K562 (cell line): ENCODE results near the gene DCAF4L1. TPM values are rescaled to one million over a fixed set of nuclear protein-coding genes. Genes with fewer than 3 reads are reported as not detected.

ENCODE experiments used
- CEBPZ ChIP-seq: fragments of 150-350 bp; IDR thresholded peaks from 2 replicates; pipeline ENCODE4 v1.6.1; 2014; ENCODE audit warnings: low read depth, mild to moderate bottlenecking, low read length, borderline replicate concordance
- E2F6 ChIP-seq, 2 experiments: IDR thresholded peaks; 2 replicates each; pipeline ENCODE4 v1.6.1; 2011; ENCODE audit warnings: borderline replicate concordance in 1 of 2, control low read depth in 1 of 2, low read depth in 1 of 2, low read length in 1 of 2, mild to moderate bottlenecking in 1 of 2, mixed read lengths in 1 of 2, moderate library complexity in 1 of 2; ENCODE audit not compliant: insufficient read depth in 1 of 2, insufficient read length in 1 of 2, poor library complexity in 1 of 2, severe bottlenecking in 1 of 2; ENCODE audit errors: extremely low read depth in 1 of 2
- ERF ChIP-seq: fragments of 450-650 bp; formaldehyde crosslinking; IDR thresholded peaks from 2 replicates; pipeline ENCODE4 v1.4.0; 2020; ENCODE audit warnings: mild to moderate bottlenecking, mixed read lengths
- FOS ChIP-seq: IDR thresholded peaks from 3 replicates; pipeline ENCODE4 v1.6.1; 2011; ENCODE audit not compliant: insufficient read length; ENCODE audit errors: extremely low read depth
- FOSL1 ChIP-seq: fragments of 200-800 bp; sonication (Bioruptor generic); conservative IDR thresholded peaks from 2 replicates; pipeline ENCODE4 v1.6.1; 2016; ENCODE audit warnings: missing genetic modification characterization, missing compliant biosample characterization
- HLTF ChIP-seq: fragments of 450-650 bp; IDR thresholded peaks from 2 replicates; pipeline ENCODE4 v1.6.1; 2016
- LCOR ChIP-seq: sonication (generic); formaldehyde crosslinking; IDR thresholded peaks from 2 replicates; pipeline ENCODE4 v1.8.0; 2022; ENCODE audit warnings: mild to moderate bottlenecking, missing genetic modification reagents
- MTA3 ChIP-seq: fragments of 450-650 bp; formaldehyde crosslinking; IDR thresholded peaks from 2 replicates; pipeline ENCODE4 v1.6.1; 2017; ENCODE audit warnings: mild to moderate bottlenecking, borderline replicate concordance
- NUFIP1 ChIP-seq: fragments of 450-650 bp; IDR thresholded peaks from 2 replicates; pipeline ENCODE4 v1.6.1; 2018; ENCODE audit not compliant: partially characterized antibody
- POU5F1 ChIP-seq: fragments of 150-350 bp; IDR thresholded peaks from 2 replicates; pipeline ENCODE4 v1.6.1; 2014; ENCODE audit warnings: borderline replicate concordance, low read length, low read depth, mild to moderate bottlenecking; ENCODE audit not compliant: partially characterized antibody
- RNF2 ChIP-seq: sonication (generic); IDR thresholded peaks from 2 replicates; pipeline ENCODE4 v1.6.1; 2016
- RUNX1 ChIP-seq: sonication (generic); IDR thresholded peaks from 2 replicates; pipeline ENCODE4 v1.6.1; 2016; ENCODE audit warnings: antibody characterized with exemption, low read depth
- SAP30 ChIP-seq: fragments of 200-600 bp; sonication (generic); IDR thresholded peaks from 2 replicates; pipeline ENCODE4 v1.6.1; 2012; ENCODE audit warnings: borderline replicate concordance, low read depth, mild to moderate bottlenecking, moderate library complexity, low read length, control low read depth, inconsistent platforms; ENCODE audit not compliant: insufficient read depth, poor library complexity, severe bottlenecking
- SMARCC2 ChIP-seq: fragments of 450-650 bp; IDR thresholded peaks from 2 replicates; pipeline ENCODE4 v1.6.1; 2017; ENCODE audit warnings: antibody characterized with exemption, moderate library complexity, mild to moderate bottlenecking, low read depth
- SRF ChIP-seq, 2 experiments: fragments of 250-450, 450-650 bp in 1 of 2; sonication (Bioruptor Pico) in 1 of 2; sonication (generic) in 1 of 2; formaldehyde crosslinking; IDR thresholded peaks; 2 replicates each; pipeline versions ENCODE4 v1.5.0 to v1.5.1; 2020 to 2022; ENCODE audit warnings: mild to moderate bottlenecking in 1 of 2, missing genetic modification reagents in 1 of 2
- THAP7 ChIP-seq: fragments of 250-450 bp; sonication (Bioruptor Pico); IDR thresholded peaks from 2 replicates; pipeline ENCODE4 v1.5.0; 2021
- U2AF1 ChIP-seq: fragments of 200-400 bp; formaldehyde crosslinking; optimal IDR thresholded peaks from 2 replicates; pipeline ENCODE3; 2017; ENCODE audit warnings: mild to moderate bottlenecking, low read depth, low read length, moderate library complexity
- YBX1 ChIP-seq: fragments of 450-650 bp; IDR thresholded peaks from 2 replicates; pipeline ENCODE4 v1.7.1; 2016; ENCODE audit warnings: mild to moderate bottlenecking
- ZNF384 ChIP-seq: IDR thresholded peaks from 2 replicates; pipeline ENCODE4 v1.6.1; 2012; ENCODE audit warnings: low read depth, low read length, improper control_type of control experiment
- ZNF740 ChIP-seq, 3 experiments: fragments of 200-800 bp in 1 of 3; sonication (Bioruptor generic) in 1 of 3; sonication (generic) in 1 of 3; formaldehyde crosslinking in 1 of 3; IDR thresholded peaks; 2 replicates each; pipeline versions ENCODE4 v1.6.1 to v1.8.0; 2016 to 2022; ENCODE audit warnings: mild to moderate bottlenecking in 2 of 3, missing compliant biosample characterization in 2 of 3, missing genetic modification characterization in 2 of 3, missing genetic modification reagents in 1 of 3
- ZNF766 ChIP-seq: fragments of 200-800 bp; sonication (Bioruptor generic); conservative IDR thresholded peaks from 2 replicates; pipeline ENCODE4 v1.6.1; 2016; ENCODE audit warnings: missing genetic modification characterization, missing compliant biosample characterization
- polyA plus RNA-seq, 8 experiments: library from polyadenylated mRNA; depleted of rRNA in 4 of 8; stranded (reverse) in 5 of 8; unstranded in 3 of 8; fragments of >200 nt; fragmentation: Nextera tagmentation in 2 of 8; fragmentation: Illumina TruSeq in 1 of 8; extraction: Ambion mirVana in 2 of 8; extraction: Trizol in 1 of 8; gene quantifications; 2 replicates each; pipeline versions ENCODE4 v1.2.1 to v1.2.3, GENCODE V29; 2011 to 2014; ENCODE audit warnings: inconsistent platforms in 1 of 8, missing spikeins in 1 of 8
- total RNA-seq, 7 experiments: library from RNA; depleted of rRNA in 6 of 7; stranded (reverse); fragments of >200 nt in 6 of 7; fragmentation: Illumina TruSeq in 2 of 7; extraction: Trizol in 2 of 7; gene quantifications; 2 replicates each; pipeline versions ENCODE4 v1.2.1 to v1.2.3, GENCODE V29; 2011 to 2021; ENCODE audit warnings: low replicate concordance in 1 of 7

Gene DCAF4L1
- total and polyA plus RNA-seq, 9 of the 15 experiments (the other 6 are each of a cell fraction or from before 2014, with no cell fraction given): 0.17 to 0.64 (median 0.36) TPM

DNA sequence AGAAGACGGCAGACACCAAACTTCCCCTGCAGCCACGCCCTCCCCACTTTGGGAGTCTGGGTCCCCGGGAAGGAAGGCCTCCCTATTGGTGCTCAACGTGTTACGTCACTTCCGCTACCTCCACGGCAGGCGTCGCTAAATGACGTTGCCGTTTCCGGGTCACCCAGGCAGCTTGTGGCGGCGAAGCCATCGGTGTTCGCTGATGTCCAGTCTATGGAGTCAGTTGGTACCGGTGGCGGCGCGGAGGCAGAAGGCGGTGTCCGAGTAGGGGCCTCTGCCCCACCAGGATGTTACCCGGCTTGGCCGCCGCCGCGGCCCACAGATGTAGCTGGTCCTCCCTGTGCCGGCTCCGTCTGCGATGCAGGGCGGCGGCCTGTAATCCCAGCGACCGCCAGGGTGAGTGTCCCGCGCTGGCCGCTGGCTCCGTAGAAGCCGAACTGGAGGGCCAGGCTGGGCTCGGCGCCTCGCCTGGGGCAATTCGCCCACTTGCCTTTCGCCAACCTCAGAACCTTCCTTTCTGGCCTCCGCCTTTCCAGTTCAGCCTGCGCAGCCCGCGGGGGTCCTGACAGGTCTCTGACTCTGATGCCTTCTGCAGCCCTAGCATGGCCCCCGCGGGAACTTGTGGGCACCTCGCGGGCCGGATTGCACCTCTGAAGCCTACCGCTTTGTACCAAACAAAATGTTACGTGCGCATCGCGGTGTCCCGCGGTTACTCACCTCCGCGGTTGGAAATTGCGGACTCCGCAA lies 9.0 kb downstream of the DCAF4L1 start, which contains the start of gene SLC30A9 (continued):
- TF ChIP-seq LCOR (CRISPR knock-in tag) (peak; percentile 52; the same call in 1 of the 2 replicates), YBX1 (no peak), ZNF384 (no peak; the same call in 1 of the 2 replicates), SMARCC2 (no peak), FOS (no peak), CEBPZ (no peak), THAP7 (CRISPR knock-in tag) (no peak), RNF2 (0 out of 2 replicates have a peak, but pooled peaks have one; percentile 24), ZNF766 (no peak), SAP30 (peak; percentile 75), E2F6 (IDR thresholded peaks at IDR 0.05; ENCODE audit: borderline replicate concordance in 1 of 2, extremely low read depth in 1 of 2, insufficient read depth in 1 of 2, insufficient read length in 1 of 2, low read depth in 1 of 2, low read length in 1 of 2, poor library complexity in 1 of 2, severe bottlenecking in 1 of 2) (peak in 1 of 2 experiments; percentile 26), HLTF (no peak), ERF (CRISPR knock-in tag) (no peak), POU5F1 (peak; percentile 15), U2AF1 (no peak), ZNF740 (CRISPR knock-in tag; IDR thresholded peaks at IDR 0.05) (no peak), ZNF740 (tag; IDR thresholded peaks at IDR 0.05) (no peak), NUFIP1 (no peak), MTA3 (peak; percentile 63; the same call in 1 of the 2 replicates), SRF (CRISPR knock-in tag; IDR thresholded peaks at IDR 0.05) (0 out of 4 replicates have a peak, but pooled peaks of 1 of the 2 experiments have one; percentile 25), FOSL1 (no peak; the same call in 1 of the 2 replicates), RUNX1 (no peak)
